HepG2 (cell line): ENCODE measurements around the gene CHRNB1. TPM values are rescaled to one million over a fixed set of nuclear protein-coding genes. Genes with fewer than 3 reads are reported as not detected.

Experiments used
- ATRX ChIP-seq: sonication (generic); formaldehyde crosslinking; IDR thresholded peaks from 2 replicates; pipeline ENCODE4 v1.4.0; 2020; ENCODE audit warnings: missing genetic modification reagents, borderline replicate concordance
- HOXA3 ChIP-seq: sonication (generic); formaldehyde crosslinking; IDR thresholded peaks from 2 replicates; pipeline ENCODE4 v1.5.0; 2020; ENCODE audit warnings: missing genetic modification reagents
- JUN ChIP-seq: sonication (generic); formaldehyde crosslinking; IDR thresholded peaks from 2 replicates; pipeline ENCODE4 v1.4.0; 2020; ENCODE audit warnings: mild to moderate bottlenecking, missing genetic modification reagents
- POLR2AphosphoS5 ChIP-seq: IDR thresholded peaks from 2 replicates; pipeline ENCODE4 v1.6.1; 2012; ENCODE audit warnings: low read depth, low read length
- RBAK ChIP-seq: sonication (generic); formaldehyde crosslinking; IDR thresholded peaks from 2 replicates; pipeline ENCODE4 v1.5.1; 2020; ENCODE audit warnings: mild to moderate bottlenecking, missing genetic modification reagents
- SALL1 ChIP-seq: sonication (generic); formaldehyde crosslinking; IDR thresholded peaks from 2 replicates; pipeline ENCODE4 v1.8.0; 2022; ENCODE audit warnings: mild to moderate bottlenecking, missing genetic modification reagents
- ZKSCAN1 ChIP-seq: fragments of 150-350 bp; IDR thresholded peaks from 2 replicates; pipeline ENCODE4 v1.6.1; 2014; ENCODE audit warnings: low read length
- ZNF12 ChIP-seq: sonication (generic); formaldehyde crosslinking; IDR thresholded peaks from 2 replicates; pipeline ENCODE4 v1.5.0; 2020; ENCODE audit warnings: missing genetic modification reagents
- ZNF383 ChIP-seq: sonication (generic); formaldehyde crosslinking; IDR thresholded peaks from 2 replicates; pipeline ENCODE4 v1.4.0; 2020; ENCODE audit warnings: missing genetic modification reagents, mild to moderate bottlenecking, borderline replicate concordance
- ZNF660 ChIP-seq: sonication (generic); formaldehyde crosslinking; IDR thresholded peaks from 2 replicates; pipeline ENCODE4 v1.5.1; 2020; ENCODE audit warnings: mild to moderate bottlenecking, low read depth, missing genetic modification reagents, borderline replicate concordance
- ZNF709 ChIP-seq: sonication (generic); formaldehyde crosslinking; IDR thresholded peaks from 2 replicates; pipeline ENCODE4 v1.5.0; 2020; ENCODE audit warnings: mild to moderate bottlenecking, missing genetic modification reagents
- ZNF713 ChIP-seq: sonication (generic); formaldehyde crosslinking; IDR thresholded peaks from 2 replicates; pipeline ENCODE4 v1.4.0; 2020; ENCODE audit warnings: mild to moderate bottlenecking, missing genetic modification reagents
- ZSCAN20 ChIP-seq: sonication (generic); formaldehyde crosslinking; IDR thresholded peaks from 2 replicates; pipeline ENCODE4 v1.4.0; 2020; ENCODE audit warnings: missing genetic modification reagents, mild to moderate bottlenecking, borderline replicate concordance
- ZSCAN22 ChIP-seq: sonication (generic); formaldehyde crosslinking; IDR thresholded peaks from 2 replicates; pipeline ENCODE4 v1.4.0; 2020; ENCODE audit warnings: mild to moderate bottlenecking, missing genetic modification reagents
- polyA plus RNA-seq, 8 experiments: library from polyadenylated mRNA; depleted of rRNA in 3 of 8; stranded (reverse) in 7 of 8; unstranded in 1 of 8; fragments of >200 nt; fragmentation: Illumina TruSeq in 4 of 8; extraction: Trizol in 4 of 8; gene quantifications; 2 replicates each; pipeline versions ENCODE4 v1.2.1 to v1.2.3, GENCODE V29; 2011 to 2016; ENCODE audit warnings: low read depth in 4 of 8, missing spikeins in 1 of 8, mixed read lengths in 1 of 8; ENCODE audit not compliant: insufficient read depth in 1 of 8
- total RNA-seq, 5 experiments: library from RNA; depleted of rRNA; stranded (reverse); fragments of >200 nt; fragmentation: Illumina TruSeq; extraction: Trizol; gene quantifications; 2 replicates each; pipeline ENCODE4 v1.2.3, GENCODE V29; 2016; ENCODE audit warnings: low read depth in 1 of 5
- TF ChIP-seq, protein P1 (sequence below): sonication (generic); formaldehyde crosslinking; IDR thresholded peaks from 2 replicates; pipeline ENCODE4 v1.4.0; 2020; ENCODE audit warnings: missing genetic modification reagents, borderline replicate concordance
- TF ChIP-seq, protein P2 (sequence below): sonication (generic); formaldehyde crosslinking; IDR thresholded peaks from 2 replicates; pipeline ENCODE4 v1.4.0; 2020; ENCODE audit warnings: mild to moderate bottlenecking, missing genetic modification reagents, borderline replicate concordance
- TF ChIP-seq, protein P3 (sequence below): sonication (generic); formaldehyde crosslinking; IDR thresholded peaks from 2 replicates; pipeline ENCODE4 v1.5.0; 2020; ENCODE audit warnings: missing genetic modification reagents
- TF ChIP-seq, protein P4 (sequence below), 2 experiments: sonication (generic) in 1 of 2; formaldehyde crosslinking in 1 of 2; IDR thresholded peaks; 2 replicates each; pipeline versions ENCODE4 v1.5.1 to v1.6.1; 2011 to 2020; ENCODE audit warnings: borderline replicate concordance in 1 of 2, low read depth in 1 of 2, low read length in 1 of 2, mild to moderate bottlenecking in 1 of 2, missing genetic modification reagents in 1 of 2, moderate library complexity in 1 of 2

The CHRNB1 gene
- total and polyA plus RNA-seq, 2 of the 13 experiments (the other 11 are each of a cell fraction or from before 2014, with no cell fraction given) = 5.4 to 33.7 TPM

DNA sequence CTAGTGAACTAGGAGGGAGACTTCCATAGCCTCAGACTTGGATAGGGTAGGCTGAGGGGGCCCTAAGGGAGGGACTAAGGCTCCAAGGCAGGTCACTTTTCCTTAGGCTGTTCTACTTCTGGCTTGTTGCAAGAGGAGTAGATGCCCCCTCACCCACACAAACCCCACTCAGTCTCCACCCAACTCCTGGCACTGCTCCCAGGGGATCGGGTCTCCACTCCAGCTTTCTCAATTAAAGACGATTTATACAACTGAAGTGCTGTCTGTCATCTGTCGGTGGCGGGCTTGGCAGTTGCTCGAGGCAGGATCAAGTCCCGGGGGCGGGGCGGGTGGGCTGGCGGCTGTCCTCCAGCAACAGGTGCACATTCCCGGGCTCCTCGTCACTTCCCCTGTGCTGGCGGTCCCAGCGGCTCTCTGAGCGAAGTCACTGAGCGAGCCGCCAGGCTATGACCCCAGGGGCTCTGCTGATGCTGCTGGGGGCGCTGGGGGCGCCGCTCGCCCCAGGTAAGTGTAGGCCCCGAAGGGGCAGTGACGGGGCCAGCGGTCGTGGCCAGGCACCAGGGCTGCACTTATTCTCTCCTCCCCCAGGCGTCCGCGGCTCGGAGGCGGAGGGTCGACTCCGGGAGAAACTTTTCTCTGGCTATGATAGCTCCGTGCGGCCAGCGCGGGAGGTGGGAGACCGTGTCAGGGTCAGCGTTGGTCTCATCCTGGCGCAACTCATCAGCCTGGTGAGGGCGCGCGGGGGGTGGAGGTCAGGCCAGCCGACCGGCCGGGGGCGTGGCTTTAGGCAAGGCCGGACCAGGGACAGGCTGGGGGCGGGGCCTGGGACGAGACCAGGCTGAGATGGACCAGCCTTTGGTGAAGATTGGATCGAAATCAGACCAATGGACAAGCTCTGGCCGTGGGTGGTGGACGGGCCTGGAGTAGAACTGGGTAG is at the start of gene CHRNB1 (continued):
- peak; percentile 62 for TF ChIP-seq POLR2AphosphoS5
- TF ChIP-seq JUN (CRISPR knock-in tag) = peak; percentile 54; the same call in 1 of the 2 replicates
- TF ChIP-seq SALL1 (CRISPR knock-in tag) = no peak; the same call in 1 of the 2 replicates
- no peak for TF ChIP-seq ATRX (CRISPR knock-in tag)
- TF ChIP-seq ZNF713 (CRISPR knock-in tag) = no peak
- peak; percentile 38; the same call in 1 of the 2 replicates for TF ChIP-seq ZNF709
- TF ChIP-seq, protein P1, sequence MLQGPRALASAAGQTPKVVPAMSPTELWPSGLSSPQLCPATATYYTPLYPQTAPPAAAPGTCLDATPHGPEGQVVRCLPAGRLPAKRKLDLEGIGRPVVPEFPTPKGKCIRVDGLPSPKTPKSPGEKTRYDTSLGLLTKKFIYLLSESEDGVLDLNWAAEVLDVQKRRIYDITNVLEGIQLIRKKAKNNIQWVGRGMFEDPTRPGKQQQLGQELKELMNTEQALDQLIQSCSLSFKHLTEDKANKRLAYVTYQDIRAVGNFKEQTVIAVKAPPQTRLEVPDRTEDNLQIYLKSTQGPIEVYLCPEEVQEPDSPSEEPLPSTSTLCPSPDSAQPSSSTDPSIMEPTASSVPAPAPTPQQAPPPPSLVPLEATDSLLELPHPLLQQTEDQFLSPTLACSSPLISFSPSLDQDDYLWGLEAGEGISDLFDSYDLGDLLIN (CRISPR knock-in tag) = no peak
- no peak for TF ChIP-seq ZNF660 (CRISPR knock-in tag)
- TF ChIP-seq, protein P2, sequence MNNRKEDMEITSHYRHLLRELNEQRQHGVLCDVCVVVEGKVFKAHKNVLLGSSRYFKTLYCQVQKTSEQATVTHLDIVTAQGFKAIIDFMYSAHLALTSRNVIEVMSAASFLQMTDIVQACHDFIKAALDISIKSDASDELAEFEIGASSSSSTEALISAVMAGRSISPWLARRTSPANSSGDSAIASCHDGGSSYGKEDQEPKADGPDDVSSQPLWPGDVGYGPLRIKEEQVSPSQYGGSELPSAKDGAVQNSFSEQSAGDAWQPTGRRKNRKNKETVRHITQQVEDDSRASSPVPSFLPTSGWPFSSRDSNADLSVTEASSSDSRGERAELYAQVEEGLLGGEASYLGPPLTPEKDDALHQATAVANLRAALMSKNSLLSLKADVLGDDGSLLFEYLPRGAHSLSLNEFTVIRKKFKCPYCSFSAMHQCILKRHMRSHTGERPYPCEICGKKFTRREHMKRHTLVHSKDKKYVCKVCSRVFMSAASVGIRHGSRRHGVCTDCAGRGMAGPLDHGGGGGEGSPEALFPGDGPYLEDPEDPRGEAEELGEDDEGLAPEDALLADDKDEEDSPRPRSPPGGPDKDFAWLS (CRISPR knock-in tag) = no peak
- TF ChIP-seq, protein P3, sequence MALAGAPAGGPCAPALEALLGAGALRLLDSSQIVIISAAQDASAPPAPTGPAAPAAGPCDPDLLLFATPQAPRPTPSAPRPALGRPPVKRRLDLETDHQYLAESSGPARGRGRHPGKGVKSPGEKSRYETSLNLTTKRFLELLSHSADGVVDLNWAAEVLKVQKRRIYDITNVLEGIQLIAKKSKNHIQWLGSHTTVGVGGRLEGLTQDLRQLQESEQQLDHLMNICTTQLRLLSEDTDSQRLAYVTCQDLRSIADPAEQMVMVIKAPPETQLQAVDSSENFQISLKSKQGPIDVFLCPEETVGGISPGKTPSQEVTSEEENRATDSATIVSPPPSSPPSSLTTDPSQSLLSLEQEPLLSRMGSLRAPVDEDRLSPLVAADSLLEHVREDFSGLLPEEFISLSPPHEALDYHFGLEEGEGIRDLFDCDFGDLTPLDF (CRISPR knock-in tag) = no peak; the same call in 1 of the 2 replicates
- TF ChIP-seq ZSCAN20 = peak; percentile 27; the same call in 1 of the 2 replicates
- peak; percentile 65; the same call in 1 of the 2 replicates for TF ChIP-seq HOXA3 (CRISPR knock-in tag)
- TF ChIP-seq ZNF12 (CRISPR knock-in tag) = no peak
- 0 out of 2 replicates have a peak, but pooled peaks have one; percentile 57 for TF ChIP-seq ZNF383 (CRISPR knock-in tag)
- TF ChIP-seq ZSCAN22 = no peak
- TF ChIP-seq, protein P4, sequence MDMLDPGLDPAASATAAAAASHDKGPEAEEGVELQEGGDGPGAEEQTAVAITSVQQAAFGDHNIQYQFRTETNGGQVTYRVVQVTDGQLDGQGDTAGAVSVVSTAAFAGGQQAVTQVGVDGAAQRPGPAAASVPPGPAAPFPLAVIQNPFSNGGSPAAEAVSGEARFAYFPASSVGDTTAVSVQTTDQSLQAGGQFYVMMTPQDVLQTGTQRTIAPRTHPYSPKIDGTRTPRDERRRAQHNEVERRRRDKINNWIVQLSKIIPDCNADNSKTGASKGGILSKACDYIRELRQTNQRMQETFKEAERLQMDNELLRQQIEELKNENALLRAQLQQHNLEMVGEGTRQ (IDR thresholded peaks at IDR 0.05; ENCODE audit: low read depth, low read length) = no peak
- TF ChIP-seq, protein P4 (CRISPR knock-in tag; IDR thresholded peaks at IDR 0.05; ENCODE audit: borderline replicate concordance) = no peak
- TF ChIP-seq RBAK = no peak
- no peak for TF ChIP-seq ZKSCAN1
